Mesenteric fat pad (tissue), 1 donor: ENCODE results near the gene CCDC187. TPM values are rescaled to one million over a fixed set of nuclear protein-coding genes. Genes with fewer than 3 reads are reported as not detected.
"Not testable (repeated sequence)": the region's sequence is repeated elsewhere in the genome, so short reads cannot be mapped to it uniquely, and the experiment has no call there.

Experiments
- DNase-seq: peaks from one replicate; pipeline ENCODE4 v3.0.0-alpha.2; 2020; ENCODE audit warnings: low spot score
- long read RNA-seq: library from polyadenylated mRNA; unstranded; transcript quantifications from one replicate; pipeline ENCODE4 v2.0.0, GENCODE V29; 2020
- total RNA-seq: library from RNA; stranded (reverse); fragmentation: NEBNext Ultra II Directional; extraction: Animal tissue kit (Norgen Biotek cat#: 25700); gene quantifications from one replicate; pipeline ENCODE4 v1.2.1, GENCODE V29; 2021
- donor health status: DM: yes; HTN: yes; CAD: no.

CCDC187 gene
- total RNA-seq = not detected
- long read RNA-seq = 0 reads

DNA sequence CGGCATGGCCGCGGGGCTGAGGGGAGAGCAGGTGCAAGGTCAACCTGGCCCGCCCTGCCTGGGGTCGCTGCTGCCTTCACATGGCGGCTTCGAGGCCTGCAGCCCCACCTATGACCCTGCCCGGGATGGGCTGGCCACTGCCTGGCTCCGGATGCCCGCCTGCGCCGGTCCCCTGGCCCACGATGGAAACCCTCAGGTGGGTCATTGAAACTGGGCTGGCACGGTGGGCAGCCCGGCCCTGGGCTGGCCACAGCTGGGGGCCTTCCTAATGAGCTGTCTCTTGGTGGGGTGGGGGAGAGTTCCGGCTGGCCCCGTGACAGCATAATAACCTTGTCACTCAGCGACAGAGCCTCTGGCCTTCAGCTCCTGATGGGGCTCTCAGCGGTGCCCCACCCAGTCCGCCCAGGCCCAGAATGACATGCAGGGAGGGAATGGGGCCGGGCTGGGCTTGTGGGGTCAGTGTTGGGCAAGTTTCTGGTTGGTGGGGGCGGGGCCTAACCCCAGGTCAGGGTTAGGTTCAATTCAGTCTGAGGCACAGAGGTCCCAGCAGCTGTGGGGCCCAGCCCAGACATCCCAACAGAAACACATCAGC is at the start of gene CCDC187:
TSS of gene CCDC187 (minus strand) at position 270 of the 592 bp plus-strand sequence. CDS start at position 6, 264 bp downstream.
- DNase-seq = no peak

DNA sequence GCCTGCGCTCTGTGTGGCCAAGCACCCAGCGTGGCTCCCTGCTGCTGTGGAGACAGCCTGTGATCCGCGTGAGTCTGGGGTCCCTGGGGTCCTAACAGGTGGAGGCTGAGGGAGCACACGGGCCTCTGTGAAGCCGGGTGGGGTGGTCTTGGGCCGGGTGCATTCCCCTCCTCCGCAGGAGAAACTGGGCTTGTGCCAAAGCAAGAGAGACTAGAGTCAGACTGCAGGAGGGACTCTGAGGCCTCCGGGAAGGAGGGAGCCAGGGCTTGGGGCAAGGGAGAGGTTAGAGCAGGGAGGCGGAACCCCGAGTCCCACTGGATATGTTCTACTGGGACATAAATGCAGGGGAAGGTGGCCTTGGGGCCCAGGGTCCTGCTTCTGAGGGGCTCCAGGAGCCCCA is 49.2 kb upstream of the CCDC187 start:
- no peak for DNase-seq

DNA sequence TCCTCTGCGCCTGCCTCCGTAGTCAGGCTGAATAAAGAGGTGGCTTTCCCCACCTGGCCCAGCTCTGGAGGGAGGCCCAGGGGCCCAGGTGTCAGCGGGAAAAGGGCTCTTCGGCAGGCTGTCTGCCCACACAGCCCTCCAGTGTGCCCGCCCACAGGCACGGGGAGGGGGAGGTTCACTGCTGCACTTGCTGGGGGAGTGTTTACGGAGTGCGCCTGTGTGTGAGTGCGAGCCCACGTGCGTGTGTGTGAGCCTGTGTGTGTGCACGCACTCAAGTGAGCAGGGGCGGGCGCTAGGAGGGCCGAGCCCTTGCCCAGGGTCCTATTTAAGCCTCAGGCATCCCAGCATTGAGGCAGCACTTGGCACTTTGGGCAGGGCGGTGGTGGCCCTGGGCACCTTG is 48.8 kb upstream of the CCDC187 start:
- DNase-seq = no peak

DNA sequence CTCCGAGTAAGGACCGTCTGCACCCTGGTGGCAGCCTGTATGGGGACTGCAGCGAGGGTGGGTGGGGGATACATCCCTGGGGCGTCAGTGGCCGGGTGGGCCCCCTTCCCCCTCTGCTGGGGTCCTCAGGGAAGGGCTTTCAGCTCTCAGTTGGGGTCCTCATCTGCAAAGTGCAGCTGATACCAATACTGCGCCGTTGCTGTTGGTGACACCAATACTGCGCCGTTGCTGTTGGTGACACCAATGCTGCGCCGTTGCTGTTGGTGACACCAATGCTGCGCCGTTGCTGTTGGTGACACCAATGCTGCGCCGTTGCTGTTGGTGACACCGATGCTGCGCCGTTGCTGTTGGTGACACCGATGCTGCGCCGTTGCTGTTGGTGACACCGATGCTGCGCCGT is 48.0 kb upstream of the CCDC187 start:
- DNase-seq = not testable (repeated sequence)

DNA sequence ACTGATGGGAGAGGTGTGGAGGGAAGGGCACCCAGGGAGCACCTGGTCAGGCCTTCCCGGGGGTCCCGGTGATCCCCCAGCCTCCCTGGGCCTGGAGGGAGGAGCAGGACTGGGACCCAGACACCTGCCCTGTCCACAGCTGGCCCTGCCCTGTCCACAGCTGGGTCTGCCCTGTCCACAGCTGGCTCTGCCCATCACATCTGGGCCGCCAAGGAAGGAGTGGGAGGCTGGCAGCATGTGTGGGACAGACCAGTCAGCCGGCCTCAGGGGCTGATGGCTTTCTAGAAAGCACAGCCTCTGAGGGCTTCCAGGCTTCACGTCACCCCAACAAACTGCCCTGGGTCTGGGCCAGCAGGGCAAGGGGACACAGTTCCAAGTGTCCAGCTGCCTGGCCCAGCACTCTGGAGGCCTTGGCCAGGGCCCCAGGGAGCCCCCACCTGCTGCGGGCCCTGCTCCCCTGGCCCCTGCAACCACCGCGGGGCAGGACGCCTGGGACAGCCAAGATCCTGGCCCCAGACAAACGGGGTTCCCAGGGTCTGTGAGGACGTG is 47.4 kb upstream of the CCDC187 start:
- DNase-seq = no peak

DNA sequence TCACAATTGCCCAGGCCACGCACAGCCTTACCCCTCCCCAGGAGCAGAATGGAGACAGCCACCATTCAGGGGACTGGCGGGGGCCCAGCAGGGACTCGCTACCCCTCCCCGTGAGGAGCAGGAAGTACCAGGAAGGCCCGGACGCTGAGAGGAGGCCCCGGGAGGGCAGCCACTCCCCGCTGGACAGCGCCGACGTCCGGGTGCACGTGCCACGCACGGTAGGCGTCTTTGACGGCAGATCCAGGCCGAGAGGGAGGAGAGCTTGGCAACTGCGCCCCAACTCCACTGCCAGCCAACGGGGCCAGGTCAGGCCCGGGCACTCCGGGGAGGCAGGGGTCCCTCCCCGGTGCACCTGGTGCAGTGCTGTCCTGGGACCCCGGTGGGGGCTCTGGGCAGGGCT is 45.7 kb upstream of the CCDC187 start:
- DNase-seq = no peak

DNA sequence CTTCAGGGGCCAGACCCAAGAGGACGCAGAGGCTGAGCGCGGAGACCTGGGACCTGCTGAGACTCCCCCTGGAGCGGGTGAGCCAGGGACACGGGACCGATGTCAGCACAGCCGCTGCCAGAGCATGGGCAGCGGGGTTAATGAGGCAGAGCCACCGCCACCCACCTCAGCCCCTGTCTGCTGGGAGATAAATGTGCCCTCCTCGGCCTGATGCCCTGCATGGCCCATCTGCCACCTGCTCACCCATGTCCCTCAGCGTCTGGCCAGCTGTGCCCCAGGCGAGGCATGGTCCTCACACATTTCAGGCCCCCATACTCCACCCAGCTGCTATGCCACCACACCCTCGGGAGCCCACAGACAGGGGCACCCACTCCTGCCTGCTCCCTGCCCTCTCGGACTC is 44.8 kb upstream of the CCDC187 start:
- DNase-seq = no peak

DNA sequence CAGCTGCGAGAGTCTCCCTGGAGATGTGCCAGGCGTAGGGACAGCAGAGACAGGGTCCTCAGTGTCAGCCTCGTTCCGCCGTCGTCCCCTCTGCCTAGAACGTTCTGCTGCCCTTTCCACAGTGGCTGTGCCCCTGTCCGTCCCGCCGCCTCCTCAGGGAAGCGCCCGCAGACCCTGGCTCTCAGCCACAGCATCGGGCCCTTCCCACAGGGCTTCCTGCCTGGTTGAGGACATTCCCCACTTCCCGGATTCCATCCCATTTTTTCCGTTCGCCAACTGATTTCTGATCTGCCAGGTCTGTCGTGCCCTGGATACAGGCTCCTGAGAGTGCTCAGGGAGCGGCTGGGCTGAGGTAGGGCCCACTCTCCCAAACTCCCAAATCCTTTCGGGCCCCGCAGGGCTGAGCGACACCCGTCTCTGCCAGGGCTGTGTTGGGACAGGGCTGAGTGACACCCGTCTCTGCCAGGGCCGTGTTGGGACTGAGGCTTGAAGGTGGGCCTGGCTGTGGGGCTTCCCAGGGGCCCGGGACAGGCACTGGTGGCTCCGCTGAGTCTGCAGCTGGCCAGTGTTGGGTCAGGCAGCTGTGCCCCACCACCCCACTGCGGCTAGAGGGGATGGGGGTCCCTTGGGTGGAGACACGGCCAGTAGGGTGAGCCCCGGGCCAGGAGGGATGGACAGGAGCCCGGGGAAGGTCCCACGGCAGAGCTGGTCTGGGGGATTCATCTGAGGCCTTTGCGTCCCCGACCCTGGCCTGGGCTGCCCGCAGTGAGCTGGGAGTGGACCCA is 43.8 kb upstream of the CCDC187 start:
- DNase-seq = no peak

DNA sequence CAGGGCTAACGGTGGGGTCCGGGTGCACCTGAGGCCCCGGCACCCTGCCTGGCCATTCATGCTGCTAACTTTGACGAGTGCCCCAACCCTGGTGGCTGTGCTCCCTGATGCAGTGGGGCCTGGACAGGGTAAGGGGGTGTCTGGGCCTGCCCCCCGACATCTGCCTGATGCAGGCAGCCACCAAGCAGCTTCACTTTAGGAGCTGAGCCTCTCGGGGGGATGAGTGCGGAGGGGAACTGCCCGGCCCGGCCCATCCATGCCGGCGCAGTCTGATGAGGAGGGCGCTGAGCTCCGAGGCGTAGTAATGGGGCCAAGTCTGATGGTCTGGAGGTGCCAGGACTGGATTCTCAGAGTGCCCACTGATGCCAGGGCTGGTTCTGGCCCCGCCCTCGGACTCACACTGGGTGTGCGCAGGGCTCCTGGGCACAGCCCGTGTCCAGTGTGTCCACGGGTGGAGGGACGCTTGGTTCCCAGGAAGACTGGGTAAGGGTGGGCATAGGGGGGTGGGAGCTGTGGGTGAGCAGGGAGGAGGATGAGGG is 43.1 kb upstream of the CCDC187 start:
- no peak for DNase-seq

DNA sequence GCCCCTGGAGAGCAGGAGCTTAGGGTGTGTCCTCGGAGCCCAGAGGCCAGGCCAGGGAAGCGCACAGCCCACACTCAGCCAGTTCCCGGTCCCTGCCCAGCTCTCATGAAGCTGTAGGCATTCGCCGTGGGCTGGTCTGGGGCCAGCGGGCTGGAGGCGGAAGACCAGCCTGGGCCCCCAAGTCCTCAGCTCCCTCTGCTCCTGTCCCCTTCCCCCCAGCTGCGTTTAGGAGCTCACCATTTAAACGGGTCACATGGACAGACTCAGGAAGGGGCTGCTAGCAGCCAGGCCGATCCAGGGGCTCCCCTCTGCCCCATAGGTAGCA is 42.2 kb upstream of the CCDC187 start:
- no peak for DNase-seq

DNA sequence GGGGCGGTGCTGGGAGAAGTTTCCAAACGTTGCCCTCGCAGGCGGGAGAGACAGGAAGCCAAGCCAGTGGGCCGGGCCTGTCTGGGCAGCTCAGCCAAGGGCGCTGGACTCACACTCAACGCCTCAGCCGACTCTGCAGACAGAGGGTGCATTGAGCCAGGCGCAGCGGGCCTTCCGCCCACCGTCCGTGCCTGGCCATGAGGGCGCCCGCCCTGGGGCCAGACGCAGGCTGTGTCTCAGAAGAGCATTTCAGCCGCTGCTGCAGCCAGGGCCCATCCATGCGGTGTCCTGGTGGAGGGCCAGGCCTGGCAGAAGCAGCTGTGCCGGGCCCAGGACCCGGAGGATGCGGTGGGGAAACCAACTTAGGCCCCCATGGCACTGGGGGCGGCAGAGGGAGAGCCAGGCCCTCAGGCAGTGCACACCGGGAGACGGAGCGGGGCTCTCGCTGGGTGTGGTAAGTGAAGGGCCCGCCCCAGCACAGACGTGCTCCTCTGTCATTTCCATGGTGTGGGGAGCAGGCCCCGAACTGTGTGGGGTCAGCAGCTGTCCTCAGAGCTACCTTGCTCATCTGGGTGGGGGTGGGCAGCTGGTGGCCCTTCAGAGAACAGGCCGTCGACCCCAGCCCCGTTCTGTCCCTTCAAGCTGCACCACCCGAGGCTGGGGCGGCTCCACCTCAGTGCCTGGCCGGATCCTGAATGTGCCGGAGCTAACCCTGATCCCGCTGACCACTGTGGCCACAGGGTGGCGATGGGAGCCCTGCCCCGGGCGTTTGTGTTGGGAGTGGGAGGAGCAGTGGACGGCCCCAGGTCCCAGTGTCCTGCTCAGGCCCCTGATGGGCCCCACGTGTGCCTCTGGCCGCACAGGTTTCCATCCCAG is 41.6 kb upstream of the CCDC187 start:
- DNase-seq = no peak

DNA sequence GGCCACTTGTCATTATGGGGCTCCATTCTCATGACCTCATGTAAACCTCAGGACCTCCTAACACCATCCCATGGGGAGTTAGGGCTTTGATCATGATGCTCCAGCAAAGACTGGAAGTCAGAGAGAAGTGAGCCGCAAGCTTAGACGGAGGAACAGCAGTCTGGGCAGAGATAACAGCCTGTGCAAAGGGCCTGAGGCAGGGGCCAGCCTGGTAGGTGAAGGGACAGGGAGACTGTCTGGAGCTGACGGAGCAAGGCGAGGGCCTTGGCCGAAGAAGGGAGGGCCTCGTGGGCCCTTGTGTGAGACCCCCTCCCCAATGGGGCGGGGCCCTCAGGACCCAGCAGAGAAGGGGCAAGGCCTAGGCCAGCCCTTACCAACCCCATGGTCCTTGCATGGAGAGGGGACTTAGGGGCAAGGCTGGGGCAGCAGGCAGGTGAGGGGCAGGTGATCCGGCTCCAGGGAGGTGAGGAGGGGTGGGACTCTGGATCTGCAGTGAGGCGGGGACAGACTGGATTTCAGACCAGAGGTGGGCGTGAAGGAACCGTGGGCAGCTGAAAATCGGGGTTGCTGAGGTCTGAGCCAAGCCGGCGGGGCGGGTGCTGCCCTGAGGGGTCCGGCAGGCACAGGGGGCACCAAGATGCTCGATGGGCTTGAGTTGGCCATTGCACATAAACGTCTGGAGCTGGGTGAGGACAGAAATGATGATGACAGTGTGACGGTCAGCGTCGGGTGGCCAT is 40.8 kb upstream of the CCDC187 start:
- no peak for DNase-seq

DNA sequence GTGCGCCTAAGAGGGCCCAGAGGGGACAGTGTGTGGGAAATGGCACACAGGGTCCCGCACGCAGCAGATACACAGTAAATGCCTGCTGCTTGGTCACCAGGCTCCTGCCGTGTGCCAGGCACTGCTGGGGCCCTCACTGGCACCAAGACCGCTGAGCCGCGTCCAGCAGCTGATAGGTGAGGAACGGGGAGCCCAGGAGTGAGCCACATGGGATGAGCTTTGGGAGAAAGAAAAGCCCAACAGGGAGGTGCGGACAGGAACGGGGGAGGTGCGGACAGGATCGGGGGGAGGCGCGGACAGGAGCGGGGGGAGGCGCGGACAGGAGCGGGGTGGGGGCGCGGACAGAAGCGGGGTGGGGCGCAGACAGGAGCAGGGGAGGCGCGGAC is 40.0 kb upstream of the CCDC187 start:
- no peak for DNase-seq

DNA sequence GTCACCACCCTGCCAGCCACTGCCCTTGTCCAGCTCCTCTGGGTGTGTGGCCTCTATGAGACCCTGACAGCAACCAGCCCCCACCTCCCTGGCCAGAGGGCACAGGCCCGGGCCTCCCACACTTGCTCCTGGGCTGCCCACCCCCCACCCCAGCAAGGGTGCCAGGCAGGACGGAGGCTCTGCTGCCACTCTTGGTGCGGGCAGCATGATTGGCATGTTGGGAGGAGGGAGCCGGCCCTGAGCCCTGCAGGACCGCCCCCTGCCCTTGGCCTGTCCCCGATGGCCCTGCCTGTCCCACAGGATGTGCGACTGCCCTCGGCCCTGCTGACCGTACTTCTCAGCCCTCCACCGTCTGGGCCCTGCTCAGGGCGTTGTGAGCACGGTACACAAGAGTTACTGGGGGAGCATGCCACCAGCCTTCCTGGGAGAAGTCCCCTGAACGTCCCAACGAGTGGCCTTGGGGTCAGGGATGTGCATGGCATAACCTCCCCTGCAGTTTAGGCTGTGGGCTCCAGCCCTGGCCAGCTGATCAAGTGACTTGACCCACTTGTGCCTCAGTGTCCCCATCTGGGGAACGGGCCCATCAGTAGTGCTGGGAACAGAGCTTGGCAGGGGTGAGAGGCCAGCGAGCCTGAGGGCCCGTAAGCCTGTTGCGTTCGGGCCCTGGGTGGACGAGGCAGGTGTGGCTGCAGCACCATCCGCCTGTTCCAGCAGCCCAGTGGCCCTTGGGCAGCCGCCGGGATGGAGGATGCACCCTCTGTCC is 39.4 kb upstream of the CCDC187 start:
- no peak for DNase-seq

DNA sequence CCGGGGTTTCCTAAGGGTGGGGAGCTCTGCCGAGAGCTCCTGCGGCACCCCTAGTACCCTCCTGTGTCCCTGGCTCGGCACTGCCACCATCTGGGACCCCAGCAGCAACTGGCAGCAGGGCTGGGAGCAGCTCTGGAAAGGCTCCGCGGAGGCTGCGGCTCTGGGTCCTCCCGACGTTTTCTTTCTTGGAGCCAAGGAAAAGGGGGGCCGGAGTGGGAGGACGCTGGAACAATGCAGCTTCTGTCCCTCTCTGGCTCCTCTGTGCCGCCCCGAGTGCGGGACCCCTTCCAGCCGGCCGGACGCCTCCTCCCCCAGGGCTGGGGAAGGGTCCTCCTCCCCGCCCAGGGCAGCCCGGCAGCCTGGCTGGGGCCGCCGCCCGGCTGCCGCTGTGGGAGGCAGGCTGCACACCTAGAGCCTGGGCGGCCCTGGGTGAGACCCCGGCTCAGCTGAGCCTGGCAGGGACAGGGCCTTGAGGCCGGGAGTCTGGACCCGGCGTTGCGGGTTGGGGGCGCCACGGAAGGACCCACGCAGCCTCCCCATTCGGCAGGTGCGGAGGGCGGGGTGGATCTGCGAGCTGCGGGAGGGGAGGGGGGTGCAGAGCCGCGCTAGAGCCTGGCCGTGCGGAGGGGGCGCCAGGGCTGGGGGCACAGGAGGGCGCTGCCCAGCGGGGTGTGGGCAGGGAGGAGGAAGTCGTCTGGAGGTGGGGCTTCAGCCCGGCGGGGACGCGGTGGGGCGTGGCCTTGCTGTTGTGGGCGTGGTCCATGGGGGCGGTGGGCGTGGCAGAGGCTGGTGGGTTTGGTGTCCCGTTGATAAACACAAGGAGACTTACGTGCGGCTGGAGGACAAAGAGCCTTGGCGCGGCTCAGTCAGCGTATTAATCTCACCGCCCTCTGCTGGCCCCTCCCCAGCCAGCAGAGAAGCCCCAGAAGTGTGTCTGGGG is 38.6 kb upstream of the CCDC187 start:
- no peak for DNase-seq

DNA sequence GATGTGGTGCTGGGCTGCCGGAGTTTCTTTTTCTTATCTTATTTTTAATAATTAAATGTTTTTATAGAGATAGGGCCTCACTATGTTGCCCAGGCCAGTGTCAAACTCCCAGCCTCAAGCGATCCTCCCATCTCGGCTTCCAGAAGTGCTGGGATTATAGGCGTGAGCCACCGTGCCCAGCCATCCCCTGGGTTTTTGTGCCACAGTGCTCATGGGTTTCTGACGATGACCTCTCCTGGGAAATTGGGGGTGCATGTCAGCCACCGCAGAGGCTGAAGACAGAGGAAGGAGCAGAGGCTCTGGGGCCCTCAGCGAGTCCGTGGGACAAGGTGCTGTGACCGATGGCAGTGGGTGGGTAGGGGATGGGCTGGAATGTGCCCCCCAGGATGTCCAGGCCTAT is 37.9 kb upstream of the CCDC187 start:
- DNase-seq = no peak

DNA sequence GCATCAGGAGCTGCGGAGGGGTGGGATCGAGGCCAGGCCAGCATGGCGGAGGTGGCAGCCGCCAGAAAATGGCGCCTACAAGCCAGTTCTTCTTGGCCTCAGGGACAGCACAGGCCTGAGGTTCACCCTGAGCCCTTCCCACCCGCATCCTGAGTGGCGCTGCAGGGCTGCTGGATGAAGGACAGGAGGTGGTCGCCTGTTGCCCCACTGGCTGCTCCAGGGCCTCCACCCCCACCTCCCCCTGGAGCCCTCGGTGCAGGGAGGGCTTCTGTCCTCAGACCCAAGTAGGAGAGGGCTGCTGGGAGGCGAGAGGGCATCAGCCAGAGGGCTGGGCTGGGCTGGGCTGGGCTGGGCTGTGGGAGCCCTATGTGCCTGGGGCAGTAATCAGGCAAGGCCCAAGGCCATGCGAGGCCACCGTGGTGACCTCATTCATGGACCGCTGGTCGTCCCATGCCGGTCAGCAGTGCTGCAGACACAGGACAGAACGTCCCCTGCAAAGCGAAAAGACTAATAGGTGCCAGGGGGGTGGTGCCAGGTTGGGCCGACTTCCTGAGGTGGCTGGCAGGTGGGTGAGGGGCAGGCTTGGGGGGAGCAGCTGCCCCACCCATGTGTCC is 37.3 kb upstream of the CCDC187 start:
- DNase-seq = no peak

DNA sequence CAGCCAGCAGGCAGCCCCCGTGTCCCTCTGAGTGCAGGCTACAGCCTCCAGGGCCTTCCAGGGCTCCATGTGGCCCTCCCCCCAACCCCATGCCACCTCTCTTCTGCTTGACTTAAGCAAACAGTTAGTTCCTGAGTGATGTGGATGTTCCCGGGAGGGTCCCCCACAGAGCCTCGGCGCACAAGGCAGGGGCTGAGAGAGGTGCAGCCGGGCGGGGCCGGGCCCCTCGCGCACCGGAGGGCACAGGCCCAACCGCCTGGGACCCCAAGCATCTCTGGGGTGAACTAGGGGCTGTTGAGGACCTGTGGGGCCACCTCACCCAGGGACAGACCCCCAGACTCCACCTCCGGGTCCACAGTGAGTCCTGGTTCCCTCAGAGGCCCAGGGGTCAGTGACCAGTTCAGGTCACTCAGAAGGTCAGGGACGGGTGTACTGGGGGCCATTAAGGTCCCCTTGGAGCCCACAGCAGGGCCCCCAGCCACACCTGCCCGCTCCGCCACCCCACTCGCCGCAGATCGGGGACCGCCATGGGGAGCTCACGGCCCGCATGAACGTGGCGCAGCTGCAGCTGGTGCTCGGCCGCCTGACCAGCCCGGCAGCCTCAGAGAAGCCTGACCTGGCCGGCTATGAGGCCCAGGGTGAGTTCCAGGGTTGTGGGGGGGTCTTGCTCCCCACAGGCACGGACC is 36.6 kb upstream of the CCDC187 start:
- no peak for DNase-seq
